ENCODE results near the gene USP14. TPM values are rescaled to one million over a fixed set of nuclear protein-coding genes. Genes with fewer than 3 reads are reported as not detected.

USP14 gene
- total and polyA plus RNA-seq, 2 of the 8 experiments (the other 6 are each of a cell fraction or from before 2014, with no cell fraction given): 14.8 to 91.1 TPM

GRCh38 chr18:135045-135444 lies 23.3 kb upstream of the USP14 start (continued):
- no peak for TF ChIP-seq FOSL1 (IDR thresholded peaks at IDR 0.05; ENCODE audit: insufficient read depth, low read depth, low read length)
- no peak for TF ChIP-seq POLR2AphosphoS5 (IDR thresholded peaks at IDR 0.05; ENCODE audit: low read depth, low read length)
- TF ChIP-seq CBX8 (IDR thresholded peaks at IDR 0.05; ENCODE audit: borderline replicate concordance, low read depth, low read length): no peak
- TF ChIP-seq SAP30 (IDR thresholded peaks at IDR 0.05; ENCODE audit: insufficient read depth, insufficient replicate concordance, low read length): no peak
- TF ChIP-seq ASH2L (IDR thresholded peaks at IDR 0.05; ENCODE audit: low read length): no peak
- TF ChIP-seq TAF7 (optimal IDR thresholded peaks at IDR 0.05; ENCODE audit: borderline replicate concordance, low read depth, low read length): no peak
- no peak for TF ChIP-seq JUND (IDR thresholded peaks at IDR 0.05; ENCODE audit: low read length)
